Measurements from ENCODE around the gene DDX49.

Gene DDX49, protein sequence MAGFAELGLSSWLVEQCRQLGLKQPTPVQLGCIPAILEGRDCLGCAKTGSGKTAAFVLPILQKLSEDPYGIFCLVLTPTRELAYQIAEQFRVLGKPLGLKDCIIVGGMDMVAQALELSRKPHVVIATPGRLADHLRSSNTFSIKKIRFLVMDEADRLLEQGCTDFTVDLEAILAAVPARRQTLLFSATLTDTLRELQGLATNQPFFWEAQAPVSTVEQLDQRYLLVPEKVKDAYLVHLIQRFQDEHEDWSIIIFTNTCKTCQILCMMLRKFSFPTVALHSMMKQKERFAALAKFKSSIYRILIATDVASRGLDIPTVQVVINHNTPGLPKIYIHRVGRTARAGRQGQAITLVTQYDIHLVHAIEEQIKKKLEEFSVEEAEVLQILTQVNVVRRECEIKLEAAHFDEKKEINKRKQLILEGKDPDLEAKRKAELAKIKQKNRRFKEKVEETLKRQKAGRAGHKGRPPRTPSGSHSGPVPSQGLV

GRCh38 chr19:18919086-18919899 is at the start of gene DDX49, which contains the start of gene COPE:
TSS of gene DDX49 (plus strand) at chr19:18919715. CDS start at chr19:18919742, 27 bp downstream.
TSS of gene COPE (minus strand) at chr19:18919387. CDS start at chr19:18919348, 39 bp downstream.
- peak; percentile 100 for DNase-seq

GRCh38 chr19:18869781-18870530 is 49.6 kb upstream of the DDX49 start:
- no peak for DNase-seq

- DNase-seq = peak; percentile 24
These were observed 48.9 kb upstream of the DDX49 start for GRCh38 chr19:18870531-18871172.

GRCh38 chr19:18871543-18871942 is 48.0 kb upstream of the DDX49 start:
- DNase-seq = peak; percentile 45

DNA sequence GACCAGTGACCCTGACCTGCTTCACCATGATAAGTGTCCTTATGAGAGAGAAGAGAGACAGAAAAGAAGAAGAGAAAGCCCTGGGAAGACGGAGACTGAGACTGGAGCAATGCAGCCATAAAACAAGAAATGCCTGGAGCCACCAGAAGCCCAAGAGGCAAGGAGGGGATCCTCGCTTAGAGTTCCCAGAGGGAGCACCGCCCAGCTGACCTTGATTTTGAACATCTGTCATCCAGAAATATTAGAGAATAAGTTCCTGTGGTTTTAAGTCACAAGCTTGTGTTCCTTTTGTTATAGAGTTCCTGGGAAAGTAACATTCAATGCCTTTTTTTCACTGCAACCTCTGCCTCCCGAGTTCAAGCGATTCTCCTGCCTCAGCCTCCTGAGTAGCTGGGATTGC is 43.8 kb upstream of the DDX49 start:
- DNase-seq = no peak

GRCh38 chr19:18876865-18877264 is 42.6 kb upstream of the DDX49 start:
- DNase-seq = no peak

DNA sequence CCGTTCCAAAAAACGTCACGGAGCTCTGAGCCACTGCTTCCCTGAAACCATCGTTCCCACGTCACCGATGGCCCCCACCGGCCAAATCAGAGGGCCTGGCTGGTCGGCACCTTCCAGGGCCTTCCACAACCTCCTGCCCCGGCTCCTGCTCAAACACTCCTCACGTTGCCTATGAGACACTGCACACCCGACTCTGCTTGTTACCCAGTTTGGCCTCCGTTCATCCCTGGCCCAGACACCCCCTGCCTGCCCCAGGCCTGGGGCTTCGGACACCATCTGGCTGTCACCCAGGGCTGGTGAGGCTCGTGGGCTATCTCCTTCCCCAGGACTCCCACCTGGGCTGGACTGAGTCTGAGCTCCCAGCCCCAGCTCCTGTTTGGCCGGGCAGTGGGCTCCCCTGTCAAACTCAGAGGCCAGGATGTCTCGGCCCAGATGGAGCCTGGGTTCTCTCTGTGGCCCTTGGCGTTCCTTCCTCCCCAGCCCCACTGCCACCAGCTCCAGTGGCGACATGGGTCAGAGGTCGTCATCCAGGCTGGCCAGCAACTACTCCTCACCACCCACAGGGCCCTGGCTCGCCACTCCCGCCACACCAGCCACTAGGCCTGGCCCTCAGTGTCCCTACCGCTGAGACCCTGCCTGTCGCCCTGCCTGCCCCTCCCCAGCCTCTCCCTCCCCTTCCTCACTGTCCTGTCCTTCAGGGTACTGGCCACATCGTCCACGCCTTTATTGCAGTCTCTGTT is 41.3 kb upstream of the DDX49 start:
- DNase-seq = no peak

DNA sequence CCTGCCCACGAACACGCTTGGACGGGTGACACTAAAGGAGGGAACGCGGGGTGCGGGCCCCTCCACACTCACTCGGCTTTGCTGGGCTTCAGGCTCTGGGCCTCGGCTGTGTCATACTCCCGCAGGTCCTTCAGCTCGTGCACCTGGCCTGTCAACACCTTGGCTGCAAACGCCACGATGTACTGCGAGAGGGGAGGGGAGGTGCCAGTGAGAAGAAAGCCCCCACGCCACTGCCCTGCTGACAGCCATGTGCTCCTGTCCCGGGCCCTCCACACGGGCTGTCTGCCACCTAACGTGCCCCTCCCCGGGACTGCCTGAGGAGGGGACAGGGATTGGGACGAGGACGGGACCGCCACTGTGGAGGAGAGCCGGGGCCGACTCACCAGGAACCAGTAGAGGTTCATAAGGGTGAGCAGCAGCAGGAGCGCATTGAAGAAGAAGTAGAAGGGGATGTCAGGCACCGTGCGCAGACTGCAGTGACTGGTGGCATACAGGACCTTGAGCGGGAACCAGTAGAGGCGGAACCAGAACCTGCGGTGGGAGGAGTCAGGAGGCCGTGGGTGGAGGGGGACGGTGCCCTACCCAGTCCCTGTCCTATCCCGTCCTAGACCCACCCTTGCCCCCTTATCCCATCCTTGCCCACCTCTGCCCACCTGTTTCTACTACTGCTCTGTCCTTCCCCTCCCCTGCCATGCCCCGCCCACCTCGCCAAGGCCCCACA is 40.5 kb upstream of the DDX49 start:
- DNase-seq = no peak

GRCh38 chr19:18879579-18880373 is 39.7 kb upstream of the DDX49 start:
- DNase-seq = peak; percentile 87

GRCh38 chr19:18881491-18881890 is 38.0 kb upstream of the DDX49 start:
- no peak for DNase-seq

- DNase-seq = peak; percentile 73
These were observed 35.8 kb upstream of the DDX49 start for GRCh38 chr19:18883526-18884304.

DNA sequence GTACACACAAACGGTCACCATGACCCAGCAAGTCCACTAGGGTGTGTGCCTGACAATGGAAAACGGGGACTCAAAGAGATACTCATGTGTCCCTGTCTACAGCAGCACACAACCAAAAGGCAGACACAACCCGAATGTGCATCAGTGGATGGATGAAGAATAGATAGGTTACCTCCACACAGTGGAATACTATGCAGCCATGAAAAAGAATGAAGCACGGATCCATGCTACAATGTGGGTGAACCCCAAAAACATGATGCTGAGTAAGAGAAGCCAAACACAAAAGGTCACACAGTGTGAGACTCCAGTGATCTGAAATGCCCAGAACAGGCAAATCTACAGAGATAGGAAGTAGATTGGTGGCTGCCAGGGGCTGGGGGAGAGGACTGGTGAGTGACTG is 32.5 kb upstream of the DDX49 start:
- DNase-seq = no peak

- no peak for DNase-seq
These were observed 29.4 kb upstream of the DDX49 start for GRCh38 chr19:18889949-18890745.

DNA sequence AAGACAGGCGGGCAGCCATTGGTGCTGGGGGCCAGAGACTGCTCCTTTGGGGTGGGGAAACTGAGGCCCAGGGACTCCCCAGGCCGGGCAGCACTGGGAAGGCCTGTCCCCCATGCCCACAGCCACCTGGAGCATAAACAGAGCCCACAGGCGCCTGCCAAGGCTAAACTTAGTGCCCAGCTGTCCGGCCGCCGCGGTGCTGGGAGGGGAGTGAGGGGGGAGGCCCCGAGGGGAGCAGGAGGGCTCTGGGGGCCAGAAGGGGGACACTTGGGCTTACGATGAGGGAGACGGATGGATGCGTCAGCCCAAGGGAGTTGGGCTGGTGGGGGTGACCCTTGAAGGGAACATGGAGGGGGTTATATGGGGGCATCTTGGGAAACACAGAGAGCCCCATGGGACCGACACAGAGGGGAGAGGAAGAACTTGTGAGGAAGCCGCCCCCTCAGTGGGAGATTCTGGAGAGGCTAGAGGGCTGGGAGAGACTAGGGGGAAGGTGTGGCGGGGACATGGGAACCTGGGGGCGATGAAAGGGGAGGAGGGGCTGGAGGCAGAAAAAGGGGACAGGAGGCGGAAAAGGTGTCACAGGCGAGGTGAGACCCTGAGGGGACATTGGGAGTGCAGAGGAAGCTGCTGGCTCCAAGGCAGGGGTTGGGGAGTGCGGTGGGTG is 25.8 kb upstream of the DDX49 start:
- DNase-seq = no peak

DNA sequence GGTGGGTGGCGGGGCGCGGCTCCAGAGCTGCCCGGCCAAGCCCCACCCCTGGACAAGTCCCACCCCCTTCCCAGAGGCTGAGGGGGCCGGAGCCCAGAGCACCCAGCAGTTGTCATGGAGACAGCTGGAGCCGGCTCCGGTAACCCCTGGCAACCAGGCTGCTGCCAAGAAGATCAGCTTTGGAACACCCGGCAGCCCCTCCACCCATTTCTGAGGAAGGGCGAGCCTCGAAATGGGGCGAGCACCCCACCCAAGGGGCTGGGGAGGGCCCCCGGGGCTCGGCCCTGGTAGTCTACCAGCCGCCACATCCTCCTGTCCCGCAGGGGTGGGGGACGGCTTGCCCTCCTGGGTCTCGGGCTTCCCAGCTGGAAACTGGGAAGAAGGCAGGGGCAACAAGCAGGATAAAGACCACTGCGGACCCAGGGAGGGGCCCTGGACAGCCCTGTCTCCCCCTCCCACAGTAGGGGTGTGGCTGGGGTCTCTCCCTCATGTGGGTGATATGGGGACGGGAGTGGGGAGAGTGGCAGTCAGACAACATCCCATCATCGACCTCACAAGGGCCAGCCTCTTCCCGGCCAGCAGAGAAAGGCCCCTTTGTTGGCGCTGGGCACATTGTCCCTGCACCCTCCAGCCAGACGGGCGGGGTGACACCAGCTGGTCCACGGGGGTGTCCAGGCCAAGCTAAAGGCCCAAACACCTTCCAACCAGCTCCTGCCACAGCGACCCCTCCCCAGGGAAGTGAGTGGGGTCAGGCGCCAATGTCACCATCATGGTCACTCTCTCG is 25.1 kb upstream of the DDX49 start:
- DNase-seq = peak; percentile 37

- peak; percentile 57 for DNase-seq
These were observed 24.3 kb upstream of the DDX49 start for GRCh38 chr19:18895038-18895823.
